GM19239 (cell line): ENCODE data around the gene SHANK3.
A peak's percentile ranks its signal among the peaks of the same experiment; 100 is the strongest.
"Not testable (repeated sequence)": the region's sequence is repeated elsewhere in the genome, so short reads cannot be mapped to it uniquely, and the experiment has no call there.

Experiments
- DNase-seq: peaks from one replicate; pipeline ENCODE4 v3.0.0; 2011; ENCODE audit warnings: low spot score; ENCODE audit not compliant: insufficient read length
- FAIRE-seq: peaks from 2 replicates; lab custom pipeline; 2011; peaks lifted over from hg19 to GRCh38; lab: Jason Lieb, UNC

The SHANK3 gene

DNA sequence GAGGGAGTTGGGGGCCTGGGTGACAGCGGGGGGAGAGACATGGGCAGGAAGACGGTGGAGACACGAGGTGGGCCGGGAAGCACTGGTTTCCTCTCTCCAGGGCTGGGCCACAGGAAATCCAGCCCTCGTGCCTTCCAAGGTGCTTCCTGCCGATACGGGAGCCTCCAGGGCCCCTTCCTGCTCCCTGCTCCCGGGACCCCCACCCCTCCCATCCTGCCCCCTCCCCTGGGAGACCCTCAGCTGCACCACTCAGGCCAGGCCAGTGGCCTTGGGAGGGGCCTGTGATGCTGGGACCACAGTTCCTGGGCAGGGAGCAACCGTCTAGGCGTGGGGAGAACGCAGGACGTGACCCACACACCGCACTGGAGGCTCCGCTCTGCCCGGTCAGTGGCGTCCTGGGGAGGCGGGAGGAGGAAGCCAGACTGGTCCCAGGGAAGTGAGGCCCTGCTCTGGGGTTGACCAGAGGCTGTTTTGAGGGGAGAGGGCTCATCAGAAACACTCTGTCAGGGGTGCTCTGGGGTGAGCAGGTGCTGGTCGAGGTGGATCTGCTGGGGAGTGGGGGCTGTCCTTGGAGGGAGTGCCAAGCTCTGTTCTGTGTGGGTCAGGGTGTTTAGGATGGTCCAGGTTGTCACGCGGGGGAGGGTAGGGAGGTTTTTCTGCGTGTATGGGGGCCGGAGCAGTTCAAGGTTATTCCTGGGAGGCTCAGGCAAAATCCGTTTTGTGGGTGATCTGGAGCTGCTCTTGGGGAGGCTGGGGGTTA is at the start of gene SHANK3:
Gene SHANK3, plus strand, starts transcription at position 353 of the 760 bp plus-strand sequence.
- FAIRE-seq: no peak
- DNase-seq: no peak

DNA sequence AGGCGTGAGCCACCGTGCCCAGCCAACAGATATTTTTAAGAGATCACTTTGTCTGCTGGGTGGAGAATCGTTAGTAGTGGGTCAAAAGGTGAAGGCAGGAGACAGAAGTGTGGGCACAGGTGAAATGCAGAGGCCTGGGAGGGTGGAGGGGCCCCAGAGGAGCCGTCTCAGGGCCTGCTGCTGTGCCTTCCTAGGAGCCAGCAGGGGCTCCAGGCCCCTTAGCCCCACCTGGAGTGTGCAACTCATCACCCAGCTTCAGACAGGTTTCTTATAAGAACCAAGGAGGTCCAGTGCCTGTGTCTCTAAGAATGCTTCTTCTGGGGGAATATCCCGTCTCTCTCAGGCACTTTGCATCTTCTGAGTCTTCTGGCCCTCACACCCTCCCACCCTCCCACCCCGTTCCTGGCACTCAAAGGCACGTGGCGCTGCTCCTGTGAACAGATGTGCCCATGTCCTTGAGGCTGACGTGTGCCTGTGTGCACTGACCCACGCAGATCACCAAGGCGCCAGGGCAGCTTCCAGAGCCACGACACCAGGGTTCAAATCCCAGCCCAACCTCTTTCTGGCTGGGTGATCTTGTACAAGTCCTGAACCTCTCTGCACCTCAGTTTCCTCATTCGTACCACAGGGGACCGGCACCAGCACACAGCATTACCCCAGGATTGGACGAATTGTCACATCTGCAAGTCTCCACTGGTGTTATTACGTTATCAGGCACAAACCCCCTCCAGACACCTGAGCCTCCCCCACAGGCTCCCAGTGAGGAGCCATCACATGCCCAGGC is 48.1 kb upstream of the SHANK3 start:
- FAIRE-seq (no peak), DNase-seq (no peak)

DNA sequence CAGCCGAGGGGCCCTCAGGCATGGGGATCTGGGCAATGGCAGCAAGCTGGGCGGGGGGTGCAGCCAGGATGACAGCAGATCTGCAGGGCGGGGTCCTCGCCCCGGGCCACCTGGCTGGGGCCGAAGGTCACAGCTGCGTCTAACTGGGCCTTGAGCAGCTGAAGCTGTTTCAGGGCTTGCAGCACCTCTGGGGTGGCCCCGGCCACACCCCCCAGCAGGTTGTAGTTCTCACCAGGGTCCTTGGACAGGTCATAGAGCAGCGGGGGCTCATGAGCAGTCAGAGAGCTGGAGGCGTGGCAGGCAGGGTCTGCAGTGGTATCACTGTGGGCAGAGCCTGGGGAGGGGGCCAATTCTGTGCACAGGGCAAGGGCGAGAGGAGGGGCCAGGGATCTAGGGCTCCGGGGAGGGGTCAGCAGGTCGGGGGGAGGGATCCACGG is 47.5 kb upstream of the SHANK3 start:
- DNase-seq (no peak), FAIRE-seq (no peak)

DNA sequence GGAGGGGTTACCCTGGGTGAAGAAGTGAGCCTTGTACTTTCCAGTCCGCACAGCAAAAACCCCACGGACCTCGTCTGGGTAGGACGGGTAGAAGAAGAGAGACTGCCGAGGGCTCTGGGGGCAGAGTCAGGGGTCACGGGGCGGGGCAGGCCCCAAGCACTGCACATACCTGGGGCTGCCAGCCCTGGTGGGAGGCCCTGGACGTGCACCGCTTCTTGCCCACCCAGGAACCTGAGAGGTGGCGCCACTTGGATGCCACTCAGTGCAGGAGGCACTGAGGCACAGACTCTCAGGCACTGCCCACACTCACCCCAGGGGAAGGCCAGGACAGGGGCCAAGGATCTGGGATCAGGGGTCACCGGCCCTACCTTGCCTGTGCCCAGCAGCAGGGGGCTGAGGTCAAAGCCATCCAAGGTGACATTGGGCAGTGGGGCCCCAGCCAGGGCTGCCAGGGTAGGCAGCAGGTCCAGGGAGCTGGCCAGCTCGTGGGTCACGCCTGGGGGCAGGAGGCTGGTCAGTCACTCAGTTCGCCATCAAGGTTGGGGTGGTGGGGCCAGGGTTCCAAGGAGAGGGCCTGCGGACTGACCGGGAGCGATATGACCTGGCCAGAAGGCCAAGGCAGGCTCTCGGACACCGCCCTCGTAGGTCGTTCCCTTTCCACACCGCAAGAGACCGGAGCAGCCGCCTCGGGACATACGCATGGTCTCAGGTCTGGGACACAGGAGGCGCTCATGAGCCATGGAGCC is 46.9 kb upstream of the SHANK3 start:
- FAIRE-seq (no peak), DNase-seq (no peak)

DNA sequence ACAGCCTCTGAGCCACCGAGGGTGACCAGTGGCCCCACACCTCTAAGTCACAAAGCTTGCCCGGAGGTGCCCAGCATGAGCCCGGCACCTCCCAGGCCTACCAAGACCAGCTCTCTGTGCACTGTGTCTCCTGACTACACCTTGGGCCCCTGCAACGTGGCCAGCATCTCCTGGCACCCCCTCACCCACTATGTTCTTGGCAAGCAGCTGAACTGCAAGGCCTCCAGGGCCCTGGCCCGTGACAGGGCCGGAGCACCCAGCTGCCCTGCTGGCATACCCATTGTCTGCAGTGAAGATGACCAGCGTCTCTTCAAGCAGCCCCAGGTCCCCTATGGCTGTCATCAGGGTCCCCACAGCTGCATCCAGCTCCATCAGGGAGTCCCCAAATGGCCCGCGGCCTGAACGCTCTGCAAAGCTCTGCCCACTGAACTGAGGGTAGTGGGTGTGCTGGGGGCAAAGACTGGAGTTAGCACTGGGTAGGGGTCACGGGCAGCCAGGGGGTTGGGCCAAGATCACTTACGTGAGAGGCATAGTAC is 46.2 kb upstream of the SHANK3 start:
- DNase-seq (no peak), FAIRE-seq (no peak)

- FAIRE-seq (no peak), DNase-seq (no peak)
Measured at GRCh38 chr22:50626850-50627641, 45.6 kb upstream of the SHANK3 start.

DNA sequence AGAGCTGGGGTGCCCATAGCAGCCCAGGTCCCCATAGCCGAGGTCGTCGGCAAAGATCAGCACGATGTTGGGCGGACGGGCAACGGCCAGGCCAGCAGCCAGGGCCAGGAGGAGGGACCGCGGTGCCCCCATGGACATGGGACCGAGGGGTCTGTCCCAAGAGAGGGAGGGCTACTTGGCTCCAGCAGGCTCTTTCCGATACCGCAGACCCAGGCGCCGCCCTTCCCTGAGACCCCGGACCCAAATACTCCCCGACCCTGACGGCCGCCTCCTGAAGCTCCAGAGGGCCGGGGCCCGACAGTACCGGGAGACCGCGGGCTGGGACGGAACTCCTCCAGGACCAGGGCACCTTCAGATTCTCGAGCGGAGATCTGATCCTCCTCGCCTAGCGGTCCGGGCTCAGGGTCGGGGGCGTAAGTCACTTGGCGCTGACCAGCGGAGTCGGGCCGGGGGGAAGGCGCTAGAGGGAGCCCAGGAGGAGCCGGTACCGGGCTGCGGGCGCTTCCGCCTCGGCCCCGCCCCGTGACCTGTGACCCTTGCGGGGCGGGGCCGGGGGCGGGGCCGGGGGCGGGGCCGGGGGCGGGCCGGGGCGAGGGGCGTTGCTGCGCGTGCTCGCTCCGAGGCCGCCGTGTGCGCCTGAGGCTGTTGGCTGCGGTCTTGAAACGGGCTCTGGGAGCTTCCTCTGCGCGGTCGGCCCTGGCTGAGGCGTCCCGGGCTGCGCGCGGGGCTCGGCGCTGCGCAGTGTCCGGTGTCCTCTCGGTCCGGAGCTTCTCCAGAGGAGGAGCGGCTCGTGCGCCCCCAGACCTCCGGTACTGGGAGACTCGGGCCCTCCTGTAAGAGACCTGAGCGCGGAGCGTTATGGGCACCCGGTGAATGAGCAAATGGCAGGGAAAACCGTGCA is 44.7 kb upstream of the SHANK3 start, which contains the start of gene ARSA:
Gene ARSA, minus strand, starts transcription at position 511 of the 901 bp plus-strand sequence. Its CDS starts 373 bp downstream, at position 138.
- peak; percentile 68 for FAIRE-seq
- DNase-seq: peak; percentile 79

GRCh38 chr22:50628543-50629134 is 44.0 kb upstream of the SHANK3 start:
- DNase-seq (no peak), FAIRE-seq (peak; percentile 89)

DNA sequence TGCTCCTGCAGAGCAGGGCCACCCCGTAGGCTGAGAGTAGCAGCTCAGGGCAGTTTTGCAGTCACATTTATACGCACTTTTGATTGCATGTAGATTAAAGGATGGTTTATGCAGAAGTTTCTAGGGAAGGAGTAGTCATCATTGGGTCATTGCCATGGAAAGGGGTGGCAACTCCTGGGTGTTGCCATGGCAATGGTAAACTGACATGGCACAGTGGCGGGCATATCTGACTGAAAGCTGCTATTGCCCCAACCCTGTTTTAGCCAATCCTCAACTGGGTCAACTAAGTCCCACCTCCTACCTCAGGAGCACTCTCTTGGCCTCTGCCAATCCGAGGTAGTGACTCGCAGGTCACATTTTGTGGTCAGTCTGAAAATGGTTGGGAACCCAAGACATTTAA is 42.2 kb upstream of the SHANK3 start:
- FAIRE-seq (no peak), DNase-seq (no peak)

GRCh38 chr22:50633086-50633485 is 39.5 kb upstream of the SHANK3 start:
- no peak for DNase-seq
- FAIRE-seq: no peak

GRCh38 chr22:50633771-50634170 is 38.9 kb upstream of the SHANK3 start:
- FAIRE-seq (no peak), DNase-seq (no peak)

DNA sequence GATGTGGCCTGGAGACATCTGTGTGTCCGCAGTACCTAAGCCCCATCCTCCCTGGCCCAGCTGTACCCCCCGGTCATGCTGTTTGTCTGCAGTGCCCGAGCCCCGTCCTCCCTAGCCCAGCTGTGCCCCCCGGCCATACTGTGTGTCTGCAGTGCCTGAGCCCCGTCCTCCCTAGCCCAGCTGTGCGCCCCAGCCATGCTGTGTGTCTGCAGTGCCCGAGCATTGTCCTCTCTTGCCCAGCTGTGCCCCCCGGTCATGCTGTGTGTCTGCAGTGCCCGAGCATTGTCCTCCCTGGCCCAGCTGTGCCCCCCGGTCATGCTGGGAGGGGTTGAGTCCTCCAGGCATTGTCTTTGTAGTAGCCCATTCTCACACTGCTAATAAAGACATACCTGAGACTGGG is 37.0 kb upstream of the SHANK3 start:
- FAIRE-seq: no peak
- no peak for DNase-seq

DNA sequence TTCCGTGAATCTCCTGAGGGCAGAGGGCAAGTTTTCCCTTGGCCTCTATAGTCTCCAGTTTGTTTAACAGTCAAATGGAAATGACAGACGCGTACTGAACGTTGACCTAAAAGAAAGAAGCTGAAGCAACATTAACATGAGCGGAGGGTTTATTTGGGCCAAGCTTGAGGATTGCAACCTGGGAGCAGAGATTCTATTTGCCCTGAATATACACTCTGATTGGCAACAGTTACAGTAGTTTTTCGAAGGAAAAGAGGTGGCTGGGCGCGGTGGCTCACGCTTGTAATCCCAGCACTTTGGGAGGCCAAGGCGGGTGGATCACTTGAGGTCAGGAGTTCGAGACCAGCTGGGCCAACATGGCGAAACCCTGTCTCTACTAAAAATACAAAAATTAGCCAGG is 32.3 kb upstream of the SHANK3 start:
- FAIRE-seq: not testable (repeated sequence)

DNA sequence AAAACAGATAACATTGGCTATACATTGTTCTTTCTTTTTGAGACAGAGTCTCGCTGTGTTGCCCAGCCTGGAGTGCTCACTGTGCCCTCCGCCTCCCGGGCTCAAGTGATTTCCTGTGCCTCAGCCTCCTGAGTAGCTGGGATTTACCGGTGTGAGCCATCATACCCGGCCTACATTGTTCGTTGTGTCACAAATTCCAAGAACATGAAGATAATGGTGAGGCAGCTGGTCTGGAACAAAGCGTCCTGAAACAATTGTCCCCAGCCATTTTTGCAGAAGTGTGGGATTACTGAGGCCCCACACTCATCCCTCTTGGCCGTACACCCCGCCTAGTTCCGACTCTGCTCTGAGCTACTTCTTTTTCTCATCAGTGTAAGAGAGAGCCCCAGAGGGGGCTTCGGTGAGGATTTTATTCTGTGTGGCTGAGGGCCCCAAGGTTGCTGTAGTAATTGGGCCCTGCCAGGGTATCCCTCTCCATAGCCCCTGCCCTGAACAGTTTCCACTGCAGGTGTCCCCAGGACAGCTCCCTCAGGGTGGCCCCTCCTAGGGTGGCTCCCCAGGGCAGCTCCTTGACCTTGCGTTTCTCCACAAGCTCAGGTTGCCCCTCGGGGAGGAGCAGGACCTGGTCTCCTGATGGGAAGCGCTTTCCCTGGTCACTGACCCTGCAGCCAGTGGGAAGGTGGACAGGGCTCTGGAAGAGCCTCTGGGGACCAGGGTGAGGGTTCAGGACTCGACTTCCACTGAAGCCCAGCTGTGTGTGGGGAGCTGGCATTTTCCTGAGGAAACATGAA is 31.6 kb upstream of the SHANK3 start:
- FAIRE-seq (no peak), DNase-seq (no peak)

More for the DNA sequence above, 32.3 kb upstream of the SHANK3 start:
- DNase-seq: not testable (repeated sequence)

DNA sequence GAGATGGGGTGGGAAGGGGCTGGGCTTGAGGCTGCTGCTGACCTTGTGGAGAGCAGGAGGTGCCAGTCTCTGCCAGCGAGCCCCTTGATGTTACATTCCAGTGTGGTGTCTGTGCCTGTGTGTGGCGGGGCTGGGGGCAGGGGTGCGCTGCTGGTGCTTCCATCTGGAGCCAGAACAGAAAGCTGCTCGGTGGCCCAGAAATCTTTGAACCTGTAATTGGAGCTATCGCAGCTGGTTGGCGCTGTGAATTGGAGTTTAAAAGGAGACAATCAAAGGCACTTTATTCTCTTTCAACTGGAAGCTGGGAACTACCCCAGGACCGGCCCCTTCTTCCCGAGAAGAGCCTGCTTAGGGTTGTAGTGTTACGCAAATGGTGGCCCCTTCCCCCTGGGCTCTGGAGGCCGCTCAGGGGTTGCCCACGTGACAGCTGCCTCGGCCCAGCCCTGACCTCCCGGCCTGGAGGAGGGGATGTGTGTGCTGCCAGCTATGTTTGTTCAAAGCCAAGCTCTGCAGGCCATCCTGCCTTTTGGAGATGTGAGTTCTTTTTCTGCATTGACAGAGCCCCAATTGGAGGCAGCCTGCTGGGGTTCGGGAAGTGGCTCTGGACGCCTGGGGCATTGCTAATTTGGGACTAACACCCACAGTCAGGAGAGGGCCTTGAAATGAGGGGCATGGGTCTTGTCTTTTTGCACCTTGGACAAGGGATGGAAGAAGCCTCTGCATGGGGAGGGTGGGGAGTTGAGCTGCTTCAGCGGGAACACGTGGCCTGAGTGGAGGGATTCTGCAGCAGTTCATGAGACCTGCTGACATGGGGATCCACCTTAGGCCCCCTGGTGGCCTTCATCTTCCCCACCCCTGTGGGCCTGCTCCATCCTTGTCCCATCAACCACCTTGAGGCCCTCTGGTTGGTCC is 30.7 kb upstream of the SHANK3 start:
- DNase-seq (no peak), FAIRE-seq (no peak)

DNA sequence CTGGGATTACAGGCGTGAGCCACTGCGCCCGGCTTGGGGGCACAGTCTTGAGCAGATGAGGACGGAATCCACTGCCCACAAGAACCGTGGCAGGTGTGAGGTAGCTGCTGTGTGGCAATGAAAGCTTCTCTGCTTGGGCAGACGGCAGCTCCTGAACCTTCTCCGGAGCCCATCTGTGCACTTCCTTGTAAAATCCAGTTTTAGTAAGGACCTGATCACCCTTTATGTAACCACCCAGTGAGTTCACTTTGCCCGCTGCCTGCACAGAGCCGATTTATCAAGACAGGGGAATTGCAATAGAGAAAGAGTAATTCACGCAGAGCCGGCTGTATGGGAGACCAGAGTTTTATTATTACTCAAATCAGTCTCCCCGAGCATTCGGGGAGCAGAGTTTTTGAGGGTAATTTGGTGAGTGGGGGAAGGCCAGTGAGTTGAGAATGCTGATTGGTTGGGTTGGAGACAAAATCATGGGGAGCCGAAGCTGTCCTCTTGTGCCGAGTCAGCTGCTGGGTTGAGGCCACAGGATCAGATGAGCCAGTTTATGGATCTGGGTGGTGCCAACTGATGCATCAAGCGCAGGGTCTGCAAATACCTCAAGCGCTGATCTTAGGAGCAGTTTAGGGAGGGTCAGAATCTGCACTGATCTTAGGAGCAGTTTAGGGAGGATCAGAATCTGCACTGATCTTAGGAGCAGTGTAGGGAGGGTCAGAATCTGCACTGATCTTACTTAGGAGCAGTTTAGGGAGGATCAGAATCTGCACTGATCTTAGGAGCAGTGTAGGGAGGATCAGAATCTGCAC is 29.4 kb upstream of the SHANK3 start:
- not testable (repeated sequence) for DNase-seq, FAIRE-seq
